ENCODE data around the gene ZNG1C.
"Not testable (repeated sequence)": the region's sequence is repeated elsewhere in the genome, so short reads cannot be mapped to it uniquely, and the experiment has no call there.

Gene ZNG1C

DNA sequence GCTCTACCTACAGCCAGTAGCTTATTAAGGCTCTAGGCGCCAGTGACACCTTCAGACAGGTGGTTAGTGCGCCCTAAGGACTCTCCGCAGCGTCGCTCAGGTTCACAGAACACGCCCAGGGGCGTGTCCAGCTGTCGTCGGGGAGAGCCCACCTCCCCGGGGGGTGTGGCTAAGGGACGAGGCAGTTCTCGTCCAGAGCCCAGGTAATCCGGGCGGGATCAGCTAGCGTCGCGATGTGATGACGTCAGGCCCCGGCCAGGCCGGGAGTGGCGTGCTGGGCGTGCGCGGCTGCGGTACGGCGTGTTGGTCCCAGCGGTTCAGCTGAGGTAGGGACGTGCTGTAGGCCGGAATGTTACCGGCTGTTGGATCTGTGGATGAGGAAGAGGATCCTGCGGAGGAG is at the start of gene ZNG1C:
TSS of gene ZNG1C (plus strand) at position 301 of the 400 bp plus-strand sequence. CDS start at position 350, 49 bp downstream.
- DNase-seq: not testable (repeated sequence)

DNA sequence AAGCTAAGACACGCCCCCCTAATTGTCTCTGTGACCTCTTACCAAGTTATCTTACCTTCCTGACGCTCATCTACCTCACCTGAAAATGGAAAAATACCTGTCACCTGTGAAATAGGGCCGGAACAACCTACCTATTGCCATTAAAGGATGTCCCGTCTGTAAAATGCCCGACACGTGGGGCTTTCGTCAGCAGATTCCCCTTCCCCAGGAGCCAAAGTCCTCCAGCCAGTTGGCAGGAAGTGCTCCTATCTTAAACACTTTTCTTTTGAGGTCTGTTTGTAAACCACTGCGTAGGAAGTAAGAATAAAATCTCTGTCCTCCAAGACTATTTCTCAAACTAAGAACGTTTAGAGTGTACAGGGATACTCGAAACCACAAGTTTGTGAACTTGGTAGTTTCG is 654 bp downstream of the ZNG1C start:
- DNase-seq: not testable (repeated sequence)

DNA sequence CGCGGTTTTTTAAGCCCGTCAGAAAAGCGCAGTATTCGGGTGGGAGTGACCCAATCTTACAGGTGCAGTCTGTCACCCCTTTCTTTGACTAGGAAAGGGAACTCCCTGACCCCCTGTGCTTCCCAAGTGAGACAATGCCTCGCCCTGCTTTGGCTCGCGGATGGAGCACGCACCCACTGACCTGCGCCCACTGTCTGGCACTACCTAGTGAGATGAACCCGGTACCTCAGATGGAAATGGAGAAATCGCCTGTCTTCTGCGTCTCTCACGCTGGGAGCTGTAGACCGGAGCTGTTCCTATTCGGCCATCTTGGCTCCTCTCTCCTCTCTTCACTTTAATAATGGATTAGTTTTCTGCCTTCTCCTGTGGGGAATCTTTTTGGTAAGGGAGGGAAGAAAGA is 39.3 kb downstream of the ZNG1C start:
- not testable (repeated sequence) for DNase-seq

DNA sequence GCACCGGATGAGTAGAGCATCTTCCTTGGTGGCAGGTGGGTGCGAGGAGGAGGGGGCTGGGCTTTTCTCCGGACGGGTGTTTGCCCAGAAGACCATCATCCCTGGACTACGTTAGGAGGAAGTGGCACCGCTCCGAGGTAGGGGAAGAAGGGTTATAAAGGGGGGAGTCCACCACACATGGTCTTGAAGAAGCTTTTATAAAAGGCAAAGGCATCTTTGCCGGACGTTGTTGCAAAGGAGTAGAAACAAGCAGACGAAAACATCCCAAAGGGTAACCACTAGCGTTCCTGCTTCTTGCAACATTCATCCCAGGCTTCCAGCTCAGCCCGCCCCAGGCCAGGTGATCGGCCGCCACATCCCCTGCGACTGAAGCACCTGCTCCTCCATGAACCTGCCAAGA is 60.8 kb downstream of the ZNG1C start, which contains the start of gene FOXD4L3:
TSS of gene FOXD4L3 (plus strand) at position 301 of the 400 bp plus-strand sequence. CDS start at position 386, 85 bp downstream.
- not testable (repeated sequence) for DNase-seq

DNA sequence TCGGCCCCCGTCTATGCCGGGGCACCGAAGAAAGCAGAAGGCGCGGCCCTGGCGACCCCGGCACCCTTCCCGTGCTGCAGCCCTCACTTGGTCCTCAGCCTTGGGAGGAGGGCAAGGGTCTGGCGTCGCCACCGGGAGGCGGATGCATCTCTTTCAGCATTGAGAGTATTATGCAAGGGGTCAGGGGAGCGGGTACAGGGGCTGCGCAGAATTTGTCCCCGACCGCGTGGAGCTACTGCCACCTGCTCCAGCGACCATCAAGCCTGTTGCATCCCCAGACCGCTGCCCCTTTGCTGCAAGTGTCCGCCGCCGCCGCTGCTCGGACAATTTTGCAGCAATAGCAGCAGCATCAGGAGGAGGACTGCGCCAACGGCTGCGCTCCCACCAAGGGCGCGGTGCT is 62.0 kb downstream of the ZNG1C start:
- DNase-seq: not testable (repeated sequence)

DNA sequence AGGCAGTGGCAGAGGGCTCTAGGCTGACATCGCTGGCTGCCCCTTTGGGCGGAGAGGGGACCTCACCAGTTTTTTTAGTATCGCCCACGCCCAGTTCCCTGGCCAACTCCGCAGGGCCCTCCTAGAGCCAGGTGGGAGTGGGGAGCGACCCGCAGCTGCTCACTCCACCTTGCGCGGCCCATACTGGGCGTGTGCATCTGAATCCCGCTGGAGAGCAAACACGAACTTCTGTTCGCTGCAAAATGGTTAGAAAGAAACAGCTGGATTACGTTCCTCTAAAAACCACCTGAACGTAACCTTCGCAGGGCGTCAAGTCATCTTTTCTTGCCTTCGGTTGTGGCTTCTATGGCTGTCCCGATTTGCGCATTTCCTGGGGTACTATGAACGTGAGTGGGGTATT is 62.4 kb downstream of the ZNG1C start:
- DNase-seq: not testable (repeated sequence)

DNA sequence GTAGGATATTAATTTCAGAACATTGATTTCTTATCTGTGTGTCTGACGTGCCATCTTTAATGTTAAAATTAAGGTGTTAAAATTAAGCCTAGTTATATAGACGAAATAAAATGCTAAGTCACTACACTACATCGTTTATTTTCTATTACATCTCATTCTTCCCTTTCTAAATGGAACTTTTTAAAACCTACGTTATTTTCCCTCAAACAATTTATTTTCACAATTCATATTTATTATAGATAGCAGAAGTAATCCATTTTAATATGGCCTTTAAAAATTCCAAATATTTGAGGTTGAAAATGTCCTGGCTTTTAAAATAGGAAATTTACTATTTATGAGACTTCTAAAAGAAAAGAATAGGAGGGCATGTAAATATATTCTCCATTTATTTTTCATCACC is 63.0 kb downstream of the ZNG1C start:
- DNase-seq: not testable (repeated sequence)

DNA sequence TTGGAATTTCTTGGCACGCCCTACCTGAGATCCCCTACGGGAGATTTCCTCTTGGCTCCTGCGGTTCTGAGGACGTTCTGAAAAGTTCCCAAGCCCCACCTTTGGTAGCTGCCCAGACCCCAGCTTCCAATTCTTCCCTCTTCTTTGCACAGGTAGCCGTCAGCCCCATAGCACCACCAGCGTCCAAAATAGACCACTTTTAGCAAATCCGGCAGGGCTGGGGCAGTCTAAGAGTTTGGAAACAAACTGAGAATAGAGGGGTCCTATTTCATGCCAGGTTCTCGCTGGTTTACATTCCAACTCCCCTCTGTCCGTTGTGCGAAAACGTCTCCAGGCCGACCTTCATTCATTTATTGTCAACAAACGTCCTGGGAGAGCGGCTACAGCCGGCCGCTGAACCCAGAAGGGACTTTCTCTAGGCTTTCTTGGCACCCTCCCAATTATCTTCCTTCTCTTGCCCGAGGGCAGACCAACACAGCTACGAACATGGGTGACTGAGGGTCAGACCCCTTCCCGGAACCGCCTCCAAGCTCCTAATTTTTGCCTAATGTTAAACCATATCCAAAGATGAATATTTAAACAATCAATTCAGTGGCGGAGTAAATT is 64.0 kb downstream of the ZNG1C start:
- not testable (repeated sequence) for DNase-seq

DNA sequence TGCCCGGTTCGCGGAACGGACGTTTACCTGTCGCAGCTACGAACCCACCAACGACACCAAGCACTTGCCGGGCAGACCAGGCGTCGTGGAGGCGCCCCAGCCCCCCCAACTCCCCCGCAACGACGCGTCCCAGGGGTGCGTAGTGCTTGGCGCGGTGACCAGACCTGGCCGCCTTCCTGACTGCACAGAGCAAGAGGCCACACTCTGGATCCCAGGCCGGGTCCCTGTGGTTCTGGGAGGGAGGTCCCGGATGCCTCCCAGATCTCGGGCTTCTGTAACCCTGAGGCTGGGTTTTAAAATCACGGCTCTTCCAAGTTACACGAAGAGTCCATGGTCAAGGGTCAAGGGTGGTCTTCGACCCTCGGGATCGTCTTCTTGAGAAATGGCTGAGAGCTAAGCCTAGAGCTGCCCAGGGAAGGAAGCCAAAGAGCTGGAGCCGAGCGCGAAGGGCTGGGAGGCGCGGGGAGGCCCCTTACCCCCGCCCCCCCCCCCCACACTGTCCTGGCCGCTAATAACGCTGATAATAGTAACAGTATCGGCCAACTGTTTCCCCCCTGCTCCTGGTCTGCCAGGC is 64.7 kb downstream of the ZNG1C start:
- not testable (repeated sequence) for DNase-seq

DNA sequence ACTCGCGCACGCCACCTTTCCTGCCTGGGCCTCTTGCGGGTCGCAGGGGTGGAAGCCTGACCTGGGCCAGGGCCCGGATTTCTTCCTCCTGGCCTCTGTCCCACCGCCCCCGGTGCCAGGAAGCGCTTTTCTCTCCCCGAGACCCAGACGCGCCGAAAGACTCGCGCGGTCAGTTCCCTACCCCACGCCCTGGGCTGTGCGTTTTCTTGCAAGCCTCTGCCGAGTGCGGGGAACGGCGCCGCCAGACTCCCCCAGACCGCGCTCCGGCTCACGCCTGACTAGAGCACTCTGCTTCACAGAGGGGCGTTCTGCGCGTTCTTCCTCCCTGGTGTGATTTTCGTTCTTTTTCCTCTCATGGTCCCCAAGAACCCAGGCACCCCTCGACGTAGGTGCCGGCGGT is 65.3 kb downstream of the ZNG1C start:
- not testable (repeated sequence) for DNase-seq

DNA sequence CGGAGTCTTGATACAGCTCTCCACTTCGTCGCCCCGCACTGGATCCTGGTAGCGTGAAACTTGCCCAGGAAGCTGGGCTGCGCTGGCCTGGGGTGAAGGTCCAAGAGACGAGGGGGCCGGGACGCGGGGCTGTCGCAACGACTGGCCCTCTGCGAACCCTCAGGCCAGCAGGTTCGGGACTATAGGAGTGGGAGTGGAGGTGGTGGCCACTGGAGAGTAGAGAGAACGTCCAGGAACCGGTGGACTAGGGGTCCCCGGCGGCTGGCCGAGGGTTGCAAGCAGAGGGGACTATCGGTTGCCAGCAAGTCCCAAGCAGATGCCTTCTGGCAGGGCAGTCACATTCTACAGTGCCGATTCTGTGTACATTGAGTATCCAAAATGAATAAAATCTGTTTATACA is 65.9 kb downstream of the ZNG1C start:
- DNase-seq: not testable (repeated sequence)

DNA sequence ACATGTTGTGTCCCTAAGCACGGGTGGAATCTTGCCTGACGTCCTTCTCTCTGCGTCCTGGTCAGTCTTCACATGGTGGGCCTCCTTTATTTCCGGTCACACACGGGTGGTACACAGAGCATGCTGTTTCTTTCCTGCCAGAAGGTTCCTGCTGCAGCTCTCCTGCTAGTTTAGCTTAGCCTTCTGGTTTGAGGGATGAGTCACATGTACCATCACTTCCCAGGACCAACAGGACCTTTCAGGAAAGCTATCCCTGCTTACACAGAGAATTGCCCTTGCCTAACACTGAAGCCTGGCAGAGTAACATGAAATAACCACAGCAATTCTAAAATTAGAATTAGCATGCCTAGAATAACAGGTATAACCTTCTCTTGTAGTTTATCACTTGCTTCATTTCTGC is 69.4 kb downstream of the ZNG1C start:
- not testable (repeated sequence) for DNase-seq

DNA sequence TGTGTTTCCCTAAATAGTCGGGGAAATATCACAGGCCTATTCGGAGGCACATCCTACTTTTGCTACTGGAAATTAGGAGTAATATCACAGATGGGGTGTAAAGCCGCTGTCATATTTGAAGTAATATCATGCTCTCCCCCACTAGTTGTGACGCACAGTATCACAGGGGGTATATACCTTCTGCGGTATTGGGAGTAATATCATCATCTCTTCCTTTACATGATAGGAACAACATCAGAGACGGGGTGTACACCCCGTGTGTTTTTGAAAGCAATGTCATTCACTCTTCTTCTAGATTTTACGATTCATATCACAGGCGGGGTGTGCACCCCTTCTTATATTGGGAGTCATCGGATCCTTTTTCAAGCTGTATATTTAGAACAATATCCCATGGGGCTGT is 76.4 kb downstream of the ZNG1C start:
- not testable (repeated sequence) for DNase-seq

DNA sequence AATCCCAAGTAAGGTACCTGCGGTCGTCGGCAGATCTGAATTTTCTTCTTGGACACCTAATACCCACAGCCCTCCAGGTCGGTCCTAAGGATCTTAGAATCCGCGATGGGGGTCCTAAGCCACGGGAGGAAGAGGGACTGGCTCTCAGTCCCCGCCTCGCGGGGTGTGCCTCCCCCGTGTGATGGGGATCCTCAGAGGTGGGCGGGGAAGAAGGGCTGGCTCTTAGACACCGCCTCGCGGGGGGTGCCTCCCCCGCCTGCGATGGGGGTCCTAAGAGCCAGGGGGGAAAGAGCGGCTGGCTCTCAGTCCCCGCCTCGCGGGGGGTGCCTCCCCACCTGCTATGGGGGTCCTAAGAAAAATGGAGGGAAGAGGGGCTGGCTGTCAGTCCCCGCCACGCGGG is 82.0 kb downstream of the ZNG1C start:
- DNase-seq: not testable (repeated sequence)

DNA sequence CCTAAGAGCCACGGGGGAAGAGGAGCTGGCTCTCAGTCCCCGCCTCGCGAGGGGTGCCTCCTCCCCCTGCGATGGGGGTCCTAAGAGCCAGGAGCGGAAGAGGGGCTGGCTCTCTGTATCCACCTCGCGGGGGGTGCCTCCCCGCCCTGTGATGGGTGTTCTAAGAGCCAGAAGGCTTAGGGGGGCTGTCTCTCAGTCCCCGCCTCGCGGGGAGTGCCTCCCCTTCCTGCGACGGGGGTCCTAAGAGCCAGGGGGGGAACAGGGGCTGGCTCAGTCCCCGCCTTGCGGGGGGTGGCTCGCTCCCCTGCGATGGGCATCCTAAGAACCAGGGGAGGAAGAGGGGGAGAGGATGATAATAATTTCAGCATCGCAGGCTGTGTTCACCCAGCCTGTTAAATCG is 82.7 kb downstream of the ZNG1C start:
- not testable (repeated sequence) for DNase-seq

DNA sequence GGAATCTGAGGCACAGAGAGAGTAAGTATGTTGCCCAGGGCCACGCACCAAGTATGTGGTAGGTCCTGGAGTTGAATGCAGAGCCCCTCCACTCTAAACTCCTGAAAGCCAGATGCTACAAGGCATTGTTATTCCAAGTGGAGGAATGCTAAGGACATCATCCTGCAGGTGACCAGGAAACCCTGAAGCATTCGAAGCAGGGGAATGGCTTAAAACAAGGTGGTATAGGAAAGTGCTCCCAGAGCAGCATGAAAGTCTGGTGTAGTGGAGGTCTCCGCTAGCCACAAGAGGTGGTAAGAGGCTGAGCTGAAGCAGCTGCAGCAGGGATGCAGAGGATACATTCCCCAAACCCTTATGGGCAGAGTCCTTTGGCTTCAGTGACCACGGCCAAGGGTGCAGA is 87.3 kb downstream of the ZNG1C start:
- not testable (repeated sequence) for DNase-seq

DNA sequence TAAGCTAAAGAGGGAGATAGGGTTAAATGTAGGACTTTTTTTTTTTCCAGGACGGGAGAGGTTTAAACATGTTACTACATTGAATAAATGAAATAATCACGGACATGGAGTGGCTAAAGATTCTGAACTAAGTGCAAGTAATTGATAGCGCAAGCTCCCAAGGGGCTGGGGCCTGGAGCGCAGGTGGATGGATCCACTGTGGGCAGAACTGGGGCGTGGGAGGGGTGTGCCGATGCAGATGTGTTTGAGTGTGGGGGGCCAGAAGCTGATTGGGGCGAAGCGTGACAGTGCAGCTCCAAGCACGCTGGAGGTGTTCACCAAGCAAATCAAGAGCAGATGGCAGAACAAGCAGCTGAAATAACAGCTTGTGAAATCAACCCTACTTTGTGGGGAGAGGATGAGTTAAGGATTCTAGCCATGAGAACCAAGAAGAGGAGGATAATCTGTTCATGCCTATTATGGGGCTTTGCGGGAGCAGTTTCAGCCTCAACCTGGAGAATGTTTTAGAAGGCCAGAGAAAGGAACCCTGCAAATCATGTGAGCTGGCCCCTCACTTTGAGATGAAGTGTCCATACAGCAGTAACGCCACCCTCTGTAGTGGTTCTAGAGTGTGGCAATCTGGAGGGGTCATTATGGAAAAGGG is 88.9 kb downstream of the ZNG1C start:
- DNase-seq: not testable (repeated sequence)

DNA sequence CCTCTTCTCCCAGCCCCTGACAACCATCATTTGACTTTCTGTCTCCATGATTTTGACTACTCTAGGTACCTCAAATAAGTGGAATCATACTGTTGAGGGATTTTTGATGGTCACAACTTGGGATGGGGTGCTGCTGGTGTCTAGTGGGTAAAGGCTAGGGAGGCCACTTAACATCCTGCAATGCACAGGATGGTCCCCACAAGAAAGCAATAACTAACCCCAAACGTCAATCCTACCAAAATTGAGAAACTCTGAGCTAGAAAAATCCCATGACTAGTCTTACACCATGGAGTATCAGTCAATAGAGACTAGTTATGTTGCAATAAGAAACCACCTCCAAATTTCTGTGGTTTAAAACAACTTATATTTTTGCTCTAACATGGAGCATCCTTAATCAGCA is 90.3 kb downstream of the ZNG1C start:
- not testable (repeated sequence) for DNase-seq

DNA sequence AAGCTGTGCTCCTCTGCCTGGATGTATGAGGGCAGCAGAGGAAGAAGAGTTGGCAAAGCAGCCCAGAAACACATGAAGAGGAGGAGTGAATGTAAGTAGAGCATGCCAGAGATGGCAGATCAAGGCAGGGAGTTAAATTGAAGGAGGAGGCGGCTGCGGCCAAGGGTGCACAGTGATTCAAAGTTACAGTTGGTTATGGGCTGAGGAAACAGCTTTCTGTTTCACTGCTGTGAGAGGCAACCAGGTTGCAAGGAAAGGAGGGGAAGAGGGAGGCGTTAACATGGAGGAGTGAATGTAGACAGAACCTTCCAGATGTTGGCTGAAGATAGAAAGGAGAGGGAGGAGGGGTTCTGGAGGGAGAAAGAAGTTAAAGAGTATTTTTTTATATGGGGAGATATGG is 94.2 kb downstream of the ZNG1C start:
- not testable (repeated sequence) for DNase-seq

DNA sequence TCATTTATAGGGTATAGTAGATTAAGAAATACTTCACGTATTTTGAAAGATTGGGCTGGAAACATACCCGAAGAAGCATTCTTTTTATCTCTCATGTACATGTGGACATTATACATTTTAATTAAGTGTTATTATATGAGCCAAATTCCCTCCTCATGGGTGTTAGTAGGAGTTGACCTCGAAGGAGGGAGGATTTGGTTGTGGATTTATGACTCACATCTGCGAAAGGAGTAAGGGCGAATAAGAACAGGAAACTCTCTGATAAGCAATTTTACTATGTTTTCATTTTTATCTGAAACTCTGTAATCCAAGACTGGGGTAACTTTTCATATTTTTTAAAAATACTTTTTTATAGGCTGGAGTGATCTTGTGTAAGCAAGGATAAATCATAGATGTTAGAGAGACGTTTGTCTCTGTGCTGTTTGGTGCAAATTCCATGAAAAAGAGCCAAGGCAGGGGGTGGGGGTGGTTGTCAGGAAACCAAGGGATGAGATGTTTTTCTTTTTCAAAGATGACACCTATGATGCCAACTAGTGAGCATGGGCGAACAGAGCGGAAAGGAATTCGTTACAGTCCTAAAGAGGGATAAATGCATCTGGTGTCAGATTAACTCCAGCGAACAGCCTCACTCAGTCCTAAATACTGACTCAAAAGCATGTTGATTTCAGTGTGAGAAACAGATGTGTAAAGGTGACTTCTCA is 95.0 kb downstream of the ZNG1C start:
- DNase-seq: not testable (repeated sequence)

DNA sequence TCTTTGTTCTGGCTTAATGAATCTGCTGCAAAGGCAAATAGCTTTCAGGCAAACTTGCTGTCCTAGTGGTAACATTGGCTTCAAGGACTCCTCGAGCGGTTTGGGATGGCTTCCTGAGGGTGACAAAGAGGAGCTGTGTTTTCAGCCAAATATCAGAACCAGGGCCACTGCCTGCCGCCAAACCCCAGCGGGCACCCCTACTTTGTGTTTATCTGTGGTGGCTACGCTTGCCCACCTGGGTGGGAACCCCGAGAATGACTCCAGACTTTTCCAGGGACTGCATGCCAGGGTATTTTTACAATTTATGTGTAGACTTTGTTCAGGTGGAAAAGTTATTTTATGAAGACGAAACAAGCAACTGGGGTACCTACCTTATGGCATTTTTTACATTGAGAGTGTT is 96.2 kb downstream of the ZNG1C start:
- DNase-seq: not testable (repeated sequence)

DNA sequence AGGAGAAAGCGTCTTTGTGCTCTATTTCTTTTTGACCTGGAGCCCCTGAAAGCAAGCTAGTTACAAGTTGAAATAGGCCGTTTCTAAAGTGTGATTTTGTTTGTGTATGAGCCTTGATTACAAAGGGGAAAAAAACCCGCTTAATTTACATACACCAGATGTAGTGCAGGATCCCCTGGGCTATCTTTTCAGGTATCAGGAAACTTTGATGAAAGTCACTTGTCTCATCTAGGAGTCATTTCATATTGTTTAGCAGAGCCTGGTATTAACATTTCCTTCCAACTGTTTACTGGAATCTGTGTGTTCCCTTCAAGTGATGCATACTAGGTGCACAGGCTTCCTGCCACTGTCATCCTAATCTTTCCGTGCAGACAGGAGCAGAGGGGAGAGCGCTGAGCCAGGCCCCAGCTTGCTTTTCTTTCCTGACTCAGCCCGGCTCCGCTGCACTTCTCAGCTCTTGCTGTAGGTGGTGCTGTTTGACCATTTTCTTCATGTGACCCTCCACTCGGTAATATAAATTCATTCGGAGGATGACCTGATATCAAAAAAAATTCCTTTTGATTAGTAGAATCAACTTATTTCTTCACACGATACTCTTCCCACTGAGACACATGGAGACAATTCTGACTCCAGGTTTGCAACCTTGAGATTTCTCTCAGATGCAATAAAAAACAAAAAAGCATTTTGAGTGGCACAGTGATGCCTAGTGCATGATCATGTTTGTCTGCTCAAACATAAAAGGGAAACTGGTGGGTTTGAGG is 100.7 kb downstream of the ZNG1C start:
- not testable (repeated sequence) for DNase-seq

DNA sequence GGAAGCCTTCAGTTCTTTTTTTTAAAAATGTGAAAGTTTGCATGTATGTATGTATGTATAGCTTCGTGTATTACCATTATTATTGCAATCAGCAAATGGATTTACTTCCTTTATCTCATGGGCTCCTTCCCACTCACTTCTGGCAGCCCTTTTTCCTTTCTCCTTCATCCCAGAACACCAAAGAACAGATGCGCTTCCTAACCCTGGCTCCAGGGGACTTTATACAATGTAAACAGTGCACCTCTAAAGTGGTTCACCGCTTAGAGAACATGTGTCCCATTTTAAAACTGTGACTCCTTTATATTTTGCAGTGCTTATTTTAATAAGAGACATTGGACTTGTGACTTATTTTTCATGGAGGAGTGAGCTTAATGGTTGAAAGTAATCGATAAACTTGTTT is 101.5 kb downstream of the ZNG1C start:
- DNase-seq: not testable (repeated sequence)
